ENCODE measurements around the gene ROCK2.
"Not testable (repeated sequence)": the region's sequence is repeated elsewhere in the genome, so short reads cannot be mapped to it uniquely, and the experiment has no call there.

The ROCK2 gene

DNA sequence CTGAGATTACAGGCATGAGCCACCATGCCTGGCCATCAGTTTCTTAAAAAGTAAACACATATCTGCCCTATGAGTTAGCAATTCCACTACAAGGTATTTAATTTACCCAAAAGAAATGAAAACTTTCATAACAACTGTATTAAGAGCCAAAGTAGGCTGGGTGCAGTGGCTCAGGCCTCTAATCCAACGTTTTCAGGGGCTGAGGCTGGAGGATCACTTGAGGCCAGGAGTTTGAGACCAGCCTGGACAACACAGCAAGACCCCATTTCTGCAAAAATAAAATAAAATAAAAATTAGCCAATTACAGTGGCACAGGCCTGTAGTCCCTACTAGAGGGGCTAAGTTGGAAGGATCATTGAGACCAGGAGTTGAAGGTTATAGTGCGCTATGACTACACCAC lies 6.5 kb downstream of the ROCK2 start:
- peaks cover 10% of the 10 kb centered on the region for H3K4me1 ChIP-seq (ENCODE audit: control insufficient read depth, insufficient read depth, low read length)
- no peaks in the 10 kb centered on the region for H3K27me3 ChIP-seq (ENCODE audit: control insufficient read depth, insufficient read depth, low read length)
- peaks cover 8% of the 10 kb centered on the region; the same call in 1 of the 2 replicates for H3K9me3 ChIP-seq (ENCODE audit: control insufficient read depth, insufficient read depth, low read depth, low read length)
- no peak overlapping the region for H3K9ac ChIP-seq (ENCODE audit: low read length)
- no peak overlapping the region for H3K27ac ChIP-seq (ENCODE audit: low read depth, low read length)
- no peaks in the 10 kb centered on the region for H3K36me3 ChIP-seq (ENCODE audit: control insufficient read depth, insufficient read depth, low read length)
- no peak overlapping the region for H3K4me3 ChIP-seq (ENCODE audit: low read depth, low read length)

GRCh38 chr2:11336189-11336588 lies 8.2 kb downstream of the ROCK2 start:
- Histone ChIP-seq H3K9ac (ENCODE audit: low read length) (no peak overlapping the region), H3K4me1 (ENCODE audit: control insufficient read depth, insufficient read depth, low read length) (peaks cover 6% of the 10 kb centered on the region), H3K36me3 (ENCODE audit: control insufficient read depth, insufficient read depth, low read length) (no peaks in the 10 kb centered on the region), H3K27me3 (ENCODE audit: control insufficient read depth, insufficient read depth, low read length) (no peaks in the 10 kb centered on the region), H3K9me3 (ENCODE audit: control insufficient read depth, insufficient read depth, low read depth, low read length) (peaks cover 14% of the 10 kb centered on the region; the same call in 1 of the 2 replicates), H3K4me3 (ENCODE audit: low read depth, low read length) (no peak overlapping the region), H3K27ac (ENCODE audit: low read depth, low read length) (no peak overlapping the region)

DNA sequence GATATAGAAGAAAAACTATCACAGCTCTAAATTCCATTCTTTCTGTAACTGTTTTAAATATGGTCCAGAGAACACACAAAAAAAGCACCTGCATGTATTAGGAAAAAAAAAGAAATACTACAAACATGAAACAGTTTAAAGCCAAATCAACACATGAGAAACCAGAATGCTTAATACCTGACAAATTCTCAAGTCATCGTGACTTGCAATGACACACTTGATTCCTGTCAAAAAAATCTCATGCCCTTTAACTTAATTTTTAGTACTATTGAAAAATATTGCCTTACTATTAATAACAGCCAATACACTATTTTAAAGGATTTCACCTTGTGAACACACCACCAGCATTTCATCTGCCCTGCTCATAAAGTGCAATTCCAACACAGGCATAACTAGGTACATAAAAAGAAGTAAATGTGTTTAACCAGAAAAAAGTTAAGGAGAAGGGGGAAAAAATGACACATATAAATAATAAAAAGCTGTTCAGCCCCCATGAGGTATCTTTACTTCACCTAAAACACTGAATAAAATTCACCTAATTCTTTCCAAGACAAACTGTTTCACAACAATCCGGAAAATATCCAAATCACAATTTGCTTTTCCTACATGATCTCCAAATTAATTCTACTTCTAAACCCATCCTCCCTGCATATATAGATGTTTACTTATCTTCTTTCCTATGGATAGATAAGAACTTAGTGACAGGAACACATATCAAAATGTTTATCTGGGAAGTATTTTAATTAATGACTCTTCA lies 10.8 kb downstream of the ROCK2 start:
- Histone ChIP-seq H3K27ac (ENCODE audit: low read depth, low read length) (no peak overlapping the region), H3K4me1 (ENCODE audit: control insufficient read depth, insufficient read depth, low read length) (no peaks in the 10 kb centered on the region), H3K4me3 (ENCODE audit: low read depth, low read length) (no peak overlapping the region), H3K9me3 (ENCODE audit: control insufficient read depth, insufficient read depth, low read depth, low read length) (peaks cover 14% of the 10 kb centered on the region; the same call in 1 of the 2 replicates), H3K9ac (ENCODE audit: low read length) (no peak overlapping the region), H3K27me3 (ENCODE audit: control insufficient read depth, insufficient read depth, low read length) (no peaks in the 10 kb centered on the region), H3K36me3 (ENCODE audit: control insufficient read depth, insufficient read depth, low read length) (no peaks in the 10 kb centered on the region)

- no peaks in the 10 kb centered on the region for H3K36me3 ChIP-seq (ENCODE audit: control insufficient read depth, insufficient read depth, low read length)
- H3K4me1 ChIP-seq (ENCODE audit: control insufficient read depth, insufficient read depth, low read length), result no peaks in the 10 kb centered on the region
- H3K4me3 ChIP-seq (ENCODE audit: low read depth, low read length), result no peak overlapping the region
- H3K9me3 ChIP-seq (ENCODE audit: control insufficient read depth, insufficient read depth, low read depth, low read length), result peaks cover 14% of the 10 kb centered on the region; the same call in 1 of the 2 replicates
- no peak overlapping the region for H3K27ac ChIP-seq (ENCODE audit: low read depth, low read length)
- no peak overlapping the region for H3K9ac ChIP-seq (ENCODE audit: low read length)
- no peaks in the 10 kb centered on the region for H3K27me3 ChIP-seq (ENCODE audit: control insufficient read depth, insufficient read depth, low read length)
These were observed 11.8 kb downstream of the ROCK2 start for GRCh38 chr2:11332596-11332995.

DNA sequence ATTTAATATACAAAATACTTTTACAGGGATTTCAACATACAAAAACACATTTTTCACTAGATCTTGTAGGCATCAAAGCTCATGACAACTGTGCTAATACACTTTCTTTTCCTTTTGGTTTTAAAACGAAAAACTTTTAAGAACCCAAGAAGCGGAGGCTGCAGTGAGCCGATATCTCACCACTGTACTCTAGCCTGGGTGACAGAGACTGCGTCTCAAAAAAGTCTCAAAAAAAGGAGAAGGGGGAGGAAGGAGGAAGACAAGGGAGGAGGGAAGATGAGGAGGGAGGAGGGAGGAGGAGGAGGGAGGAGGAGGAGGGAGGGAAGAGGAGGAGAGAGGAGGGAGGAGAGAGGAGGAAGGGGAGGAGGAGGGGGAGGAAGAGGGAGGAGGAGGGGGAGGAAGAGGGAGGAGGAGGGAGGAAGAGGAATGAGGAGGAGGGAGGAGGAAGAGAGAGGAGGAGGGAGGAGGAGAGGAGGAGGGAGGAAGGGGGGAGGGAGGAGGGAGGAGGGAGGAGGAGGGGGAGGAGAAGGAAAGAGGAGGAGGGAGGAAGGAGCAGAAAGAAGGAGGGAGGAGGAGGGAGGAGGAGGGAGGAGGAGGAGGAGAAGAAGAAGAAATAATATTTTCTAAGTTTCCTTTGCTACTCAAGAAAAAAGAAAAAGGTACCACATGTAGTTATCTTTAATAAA lies 13.8 kb downstream of the ROCK2 start:
- peaks cover 11% of the 10 kb centered on the region; the same call in 1 of the 2 replicates for H3K9me3 ChIP-seq (ENCODE audit: control insufficient read depth, insufficient read depth, low read depth, low read length)
- H3K4me3 ChIP-seq (ENCODE audit: low read depth, low read length), result no peak overlapping the region
- H3K4me1 ChIP-seq (ENCODE audit: control insufficient read depth, insufficient read depth, low read length), result no peaks in the 10 kb centered on the region
- no peak overlapping the region for H3K9ac ChIP-seq (ENCODE audit: low read length)
- no peak overlapping the region for H3K27ac ChIP-seq (ENCODE audit: low read depth, low read length)
- no peaks in the 10 kb centered on the region for H3K36me3 ChIP-seq (ENCODE audit: control insufficient read depth, insufficient read depth, low read length)
- no peaks in the 10 kb centered on the region for H3K27me3 ChIP-seq (ENCODE audit: control insufficient read depth, insufficient read depth, low read length)

DNA sequence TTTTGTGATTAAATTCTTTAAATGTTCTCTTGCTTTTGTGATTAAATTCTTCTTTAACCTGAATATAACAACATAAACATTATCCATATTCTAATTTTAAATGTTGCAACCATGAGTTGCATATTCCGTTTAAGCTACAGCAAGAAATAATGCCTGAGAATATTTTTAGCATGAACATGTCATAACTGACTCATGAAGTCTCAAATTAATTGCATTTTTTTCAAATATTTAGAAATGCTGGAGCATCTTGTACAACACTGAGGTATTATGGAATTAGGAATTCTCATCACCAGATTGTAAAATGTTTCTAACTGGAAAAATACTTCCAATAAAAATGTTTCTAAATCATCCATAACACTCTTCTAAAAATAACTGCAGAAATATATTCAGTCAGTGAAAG lies 14.7 kb downstream of the ROCK2 start:
- no peaks in the 10 kb centered on the region for H3K36me3 ChIP-seq (ENCODE audit: control insufficient read depth, insufficient read depth, low read length)
- H3K9me3 ChIP-seq (ENCODE audit: control insufficient read depth, insufficient read depth, low read depth, low read length), result peaks cover 11% of the 10 kb centered on the region; the same call in 1 of the 2 replicates
- no peak overlapping the region for H3K27ac ChIP-seq (ENCODE audit: low read depth, low read length)
- H3K4me1 ChIP-seq (ENCODE audit: control insufficient read depth, insufficient read depth, low read length), result no peaks in the 10 kb centered on the region
- no peak overlapping the region for H3K9ac ChIP-seq (ENCODE audit: low read length)
- H3K27me3 ChIP-seq (ENCODE audit: control insufficient read depth, insufficient read depth, low read length), result no peaks in the 10 kb centered on the region
- H3K4me3 ChIP-seq (ENCODE audit: low read depth, low read length), result no peak overlapping the region

- H3K27ac ChIP-seq (ENCODE audit: low read depth, low read length); H3K4me1 ChIP-seq (ENCODE audit: control insufficient read depth, insufficient read depth, low read length); H3K36me3 ChIP-seq (ENCODE audit: control insufficient read depth, insufficient read depth, low read length); H3K4me3 ChIP-seq (ENCODE audit: low read depth, low read length); H3K9ac ChIP-seq (ENCODE audit: low read length); H3K27me3 ChIP-seq (ENCODE audit: control insufficient read depth, insufficient read depth, low read length); H3K9me3 ChIP-seq (ENCODE audit: control insufficient read depth, insufficient read depth, low read depth, low read length): not testable (repeated sequence)
These were observed 15.9 kb downstream of the ROCK2 start for GRCh38 chr2:11328522-11328921.

GRCh38 chr2:11327871-11328270 lies 16.6 kb downstream of the ROCK2 start:
- Histone ChIP-seq H3K9ac (ENCODE audit: low read length) (no peak overlapping the region), H3K4me3 (ENCODE audit: low read depth, low read length) (no peak overlapping the region), H3K27ac (ENCODE audit: low read depth, low read length) (no peak overlapping the region), H3K9me3 (ENCODE audit: control insufficient read depth, insufficient read depth, low read depth, low read length) (peaks cover 6% of the 10 kb centered on the region; the same call in 1 of the 2 replicates), H3K36me3 (ENCODE audit: control insufficient read depth, insufficient read depth, low read length) (no peaks in the 10 kb centered on the region), H3K27me3 (ENCODE audit: control insufficient read depth, insufficient read depth, low read length) (no peaks in the 10 kb centered on the region), H3K4me1 (ENCODE audit: control insufficient read depth, insufficient read depth, low read length) (no peaks in the 10 kb centered on the region)

DNA sequence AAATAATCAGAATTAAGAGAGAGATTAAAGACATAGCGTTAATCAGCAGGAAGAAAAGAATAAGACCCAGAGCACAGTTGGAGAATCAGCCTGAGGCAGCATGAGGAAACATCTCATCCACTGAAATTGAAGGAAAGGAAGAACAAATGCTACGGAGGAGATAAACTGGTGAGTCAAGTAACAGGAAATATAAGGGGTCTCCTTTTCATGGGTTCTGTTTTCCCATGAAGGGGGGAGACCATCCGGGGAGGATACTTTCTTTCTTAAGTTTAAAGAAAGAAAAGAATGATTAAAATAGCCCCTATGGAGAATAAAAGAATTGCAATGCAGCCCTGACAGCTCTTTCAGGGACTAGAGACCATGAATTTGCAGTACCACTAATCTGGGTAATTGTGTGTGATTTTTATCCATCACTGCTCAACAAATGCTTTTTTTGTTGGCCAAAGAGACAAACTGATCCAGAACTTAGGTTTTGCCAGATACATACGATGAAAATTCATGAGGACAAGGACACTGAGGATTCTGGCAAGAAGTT lies 17.7 kb downstream of the ROCK2 start:
- no peaks in the 10 kb centered on the region for H3K4me1 ChIP-seq (ENCODE audit: control insufficient read depth, insufficient read depth, low read length)
- H3K36me3 ChIP-seq (ENCODE audit: control insufficient read depth, insufficient read depth, low read length), result no peaks in the 10 kb centered on the region
- H3K4me3 ChIP-seq (ENCODE audit: low read depth, low read length), result no peak overlapping the region
- H3K27me3 ChIP-seq (ENCODE audit: control insufficient read depth, insufficient read depth, low read length), result no peaks in the 10 kb centered on the region
- no peak overlapping the region for H3K27ac ChIP-seq (ENCODE audit: low read depth, low read length)
- no peak overlapping the region for H3K9ac ChIP-seq (ENCODE audit: low read length)
- no peaks in the 10 kb centered on the region for H3K9me3 ChIP-seq (ENCODE audit: control insufficient read depth, insufficient read depth, low read depth, low read length)

- H3K36me3 ChIP-seq (ENCODE audit: control insufficient read depth, insufficient read depth, low read length), result no peaks in the 10 kb centered on the region
- H3K9ac ChIP-seq (ENCODE audit: low read length), result no peak overlapping the region
- no peak overlapping the region for H3K4me3 ChIP-seq (ENCODE audit: low read depth, low read length)
- no peaks in the 10 kb centered on the region for H3K9me3 ChIP-seq (ENCODE audit: control insufficient read depth, insufficient read depth, low read depth, low read length)
- no peaks in the 10 kb centered on the region for H3K27me3 ChIP-seq (ENCODE audit: control insufficient read depth, insufficient read depth, low read length)
- no peaks in the 10 kb centered on the region for H3K4me1 ChIP-seq (ENCODE audit: control insufficient read depth, insufficient read depth, low read length)
- H3K27ac ChIP-seq (ENCODE audit: low read depth, low read length), result no peak overlapping the region
These were observed 18.3 kb downstream of the ROCK2 start for GRCh38 chr2:11325961-11326676.

DNA sequence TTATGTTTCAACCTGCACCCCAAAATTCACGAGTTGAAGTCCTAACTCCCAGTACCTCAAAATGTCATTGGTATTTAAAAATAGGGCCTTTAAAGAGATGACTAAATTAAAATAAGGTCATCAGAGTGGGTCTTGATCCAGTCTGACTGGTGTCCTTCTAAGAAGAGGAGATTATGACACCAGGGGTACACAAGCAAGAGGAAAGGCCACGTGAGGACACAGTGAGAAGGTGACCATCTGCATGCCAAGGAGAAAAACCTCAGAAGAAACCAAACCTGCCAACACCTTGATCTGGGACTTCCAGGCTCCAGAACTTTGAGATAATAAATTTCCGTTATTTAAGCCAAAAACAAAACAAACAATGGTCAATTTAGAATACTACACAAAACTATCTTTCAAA lies 22.6 kb downstream of the ROCK2 start:
- Histone ChIP-seq H3K9ac (ENCODE audit: low read length) (no peak overlapping the region), H3K4me1 (ENCODE audit: control insufficient read depth, insufficient read depth, low read length) (no peaks in the 10 kb centered on the region), H3K4me3 (ENCODE audit: low read depth, low read length) (no peak overlapping the region), H3K27ac (ENCODE audit: low read depth, low read length) (no peak overlapping the region), H3K9me3 (ENCODE audit: control insufficient read depth, insufficient read depth, low read depth, low read length) (no peaks in the 10 kb centered on the region), H3K27me3 (ENCODE audit: control insufficient read depth, insufficient read depth, low read length) (no peaks in the 10 kb centered on the region), H3K36me3 (ENCODE audit: control insufficient read depth, insufficient read depth, low read length) (no peaks in the 10 kb centered on the region)
